Measurements from ENCODE around the gene NOL11. TPM values are rescaled to one million over a fixed set of nuclear protein-coding genes. Genes with fewer than 3 reads are reported as not detected.

Gene NOL11
- total and polyA plus RNA-seq, 2 of the 4 experiments (the other 2 are of a cell fraction): 26.2 to 58.3 TPM

DNA sequence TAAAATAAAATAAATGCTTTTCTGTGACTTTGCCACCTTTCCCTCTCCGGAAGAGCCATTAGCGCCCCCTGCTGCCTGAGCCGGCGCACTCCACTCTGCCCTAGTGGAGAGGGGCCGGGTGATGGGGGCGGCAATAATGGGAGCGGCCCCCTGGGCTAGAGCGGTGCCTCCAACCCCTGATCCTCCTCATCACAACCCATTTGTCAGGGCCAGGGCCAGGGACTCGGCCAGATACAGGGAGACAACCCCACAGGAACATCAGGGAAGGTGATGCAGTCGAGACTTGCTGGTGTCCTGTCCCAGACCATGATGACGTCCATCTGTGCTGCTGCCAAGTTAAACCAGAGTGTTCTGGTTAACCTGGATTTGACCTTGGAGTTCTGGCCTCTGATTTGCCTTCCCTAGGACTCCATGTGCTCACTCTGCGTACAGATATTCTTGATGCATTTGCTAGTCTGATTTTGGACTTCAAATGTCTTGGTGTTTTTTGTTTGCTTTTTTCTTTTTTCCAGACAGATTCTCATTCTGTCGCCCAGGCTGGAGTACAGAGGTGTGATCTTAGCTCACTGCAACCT lies 61.4 kb downstream of the NOL11 start:
- no peak overlapping the region for H4K91ac ChIP-seq (ENCODE audit: insufficient read depth, low read depth, low read length)
- no peak overlapping the region for H2BK20ac ChIP-seq (ENCODE audit: low read depth, low read length)
- ChIA-PET POLR2A (ENCODE audit: unreplicated experiment) (interaction anchor here (0.6 kb wide), 1 partner anchor 154 kb away, joined by 3 read pairs; no protein-coding TSS in a partner anchor), CTCF (no interaction called here)
- H4K8ac ChIP-seq (ENCODE audit: low read depth in 2 of 2, low read length in 2 of 2): peak overlapping the region in 1 of 2 experiments; percentile 3; a peak in 1 of 4 replicates
- intact Hi-C loops (cut with micrococcal nuclease): no loop called here
- H3K27me3 ChIP-seq (ENCODE audit: control insufficient read depth, insufficient read depth, low read length): no peaks in the 10 kb centered on the region
- no peaks in the 10 kb centered on the region for H4K20me1 ChIP-seq (ENCODE audit: insufficient read depth, low read length)
- H2AK5ac ChIP-seq (ENCODE audit: low read depth, low read length): no peak overlapping the region
- no peak overlapping the region for H2BK120ac ChIP-seq (ENCODE audit: low read depth, low read length)
- H3K18ac ChIP-seq (ENCODE audit: low read depth, low read length): no peak overlapping the region
- peak; percentile 75 for ATAC-seq (ENCODE audit: low read depth)
- H2BK5ac ChIP-seq (ENCODE audit: low read depth, low read length, poor library complexity, severe bottlenecking): no peak overlapping the region
- peak; percentile 61 for DNase-seq
- peaks cover 3% of the 10 kb centered on the region; the same call in 1 of the 2 replicates for H3K4me1 ChIP-seq (ENCODE audit: control insufficient read depth, insufficient read depth, low read length)
- no peak overlapping the region for H3K4me3 ChIP-seq (ENCODE audit: insufficient read depth, low read depth, low read length)
- no peaks in the 10 kb centered on the region for H3K9me3 ChIP-seq (ENCODE audit: control insufficient read depth, insufficient read depth, low read length)
- BruUV-seq (replicated peaks): no TSS peak
- TF ChIP-seq, protein P1, sequence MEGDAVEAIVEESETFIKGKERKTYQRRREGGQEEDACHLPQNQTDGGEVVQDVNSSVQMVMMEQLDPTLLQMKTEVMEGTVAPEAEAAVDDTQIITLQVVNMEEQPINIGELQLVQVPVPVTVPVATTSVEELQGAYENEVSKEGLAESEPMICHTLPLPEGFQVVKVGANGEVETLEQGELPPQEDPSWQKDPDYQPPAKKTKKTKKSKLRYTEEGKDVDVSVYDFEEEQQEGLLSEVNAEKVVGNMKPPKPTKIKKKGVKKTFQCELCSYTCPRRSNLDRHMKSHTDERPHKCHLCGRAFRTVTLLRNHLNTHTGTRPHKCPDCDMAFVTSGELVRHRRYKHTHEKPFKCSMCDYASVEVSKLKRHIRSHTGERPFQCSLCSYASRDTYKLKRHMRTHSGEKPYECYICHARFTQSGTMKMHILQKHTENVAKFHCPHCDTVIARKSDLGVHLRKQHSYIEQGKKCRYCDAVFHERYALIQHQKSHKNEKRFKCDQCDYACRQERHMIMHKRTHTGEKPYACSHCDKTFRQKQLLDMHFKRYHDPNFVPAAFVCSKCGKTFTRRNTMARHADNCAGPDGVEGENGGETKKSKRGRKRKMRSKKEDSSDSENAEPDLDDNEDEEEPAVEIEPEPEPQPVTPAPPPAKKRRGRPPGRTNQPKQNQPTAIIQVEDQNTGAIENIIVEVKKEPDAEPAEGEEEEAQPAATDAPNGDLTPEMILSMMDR (conservative IDR thresholded peaks at IDR 0.05; ENCODE audit: low read depth, low read length): peak; percentile 52
- TF ChIP-seq, protein P2, sequence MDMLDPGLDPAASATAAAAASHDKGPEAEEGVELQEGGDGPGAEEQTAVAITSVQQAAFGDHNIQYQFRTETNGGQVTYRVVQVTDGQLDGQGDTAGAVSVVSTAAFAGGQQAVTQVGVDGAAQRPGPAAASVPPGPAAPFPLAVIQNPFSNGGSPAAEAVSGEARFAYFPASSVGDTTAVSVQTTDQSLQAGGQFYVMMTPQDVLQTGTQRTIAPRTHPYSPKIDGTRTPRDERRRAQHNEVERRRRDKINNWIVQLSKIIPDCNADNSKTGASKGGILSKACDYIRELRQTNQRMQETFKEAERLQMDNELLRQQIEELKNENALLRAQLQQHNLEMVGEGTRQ (IDR thresholded peaks at IDR 0.05; ENCODE audit: low read depth, low read length): no peak
- TF ChIP-seq CHD1 (IDR thresholded peaks at IDR 0.05; ENCODE audit: low read depth, low read length) (no peak), RFX5 (IDR thresholded peaks at IDR 0.05; ENCODE audit: low read depth, low read length) (no peak), RAD21 (IDR thresholded peaks at IDR 0.05; ENCODE audit: low read length) (peak; percentile 34; the same call in 1 of the 2 replicates), CEBPB (IDR thresholded peaks at IDR 0.05; ENCODE audit: low read depth, low read length) (no peak), SMC3 (IDR thresholded peaks at IDR 0.05; ENCODE audit: low read depth, low read length) (0 out of 2 replicates have a peak, but pooled peaks have one; percentile 14)
- TF ChIP-seq, protein P3, sequence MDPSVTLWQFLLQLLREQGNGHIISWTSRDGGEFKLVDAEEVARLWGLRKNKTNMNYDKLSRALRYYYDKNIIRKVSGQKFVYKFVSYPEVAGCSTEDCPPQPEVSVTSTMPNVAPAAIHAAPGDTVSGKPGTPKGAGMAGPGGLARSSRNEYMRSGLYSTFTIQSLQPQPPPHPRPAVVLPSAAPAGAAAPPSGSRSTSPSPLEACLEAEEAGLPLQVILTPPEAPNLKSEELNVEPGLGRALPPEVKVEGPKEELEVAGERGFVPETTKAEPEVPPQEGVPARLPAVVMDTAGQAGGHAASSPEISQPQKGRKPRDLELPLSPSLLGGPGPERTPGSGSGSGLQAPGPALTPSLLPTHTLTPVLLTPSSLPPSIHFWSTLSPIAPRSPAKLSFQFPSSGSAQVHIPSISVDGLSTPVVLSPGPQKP (IDR thresholded peaks at IDR 0.05; ENCODE audit: borderline replicate concordance, low read depth, low read length): no peak
- peak overlapping the region; percentile 88 for H2AFZ ChIP-seq (replicated peaks; ENCODE audit: low read length, poor library complexity)
- H2AK9ac ChIP-seq (replicated peaks; ENCODE audit: low read depth, low read length, poor library complexity): peak overlapping the region; percentile 7
- 15% methylated on average over 2 of the region's 13 CpGs; no CpG with 5 or more reads in 1 of the 2 experiments for WGBS, 2 experiments (ENCODE audit: extremely low coverage in 2 of 2, insufficient read length in 1 of 2)
- H3K9ac ChIP-seq (ENCODE audit: low read depth, low read length): no peak overlapping the region
- H3K9me1 ChIP-seq (ENCODE audit: insufficient read depth, low read length): no peaks in the 10 kb centered on the region
- H3K79me1 ChIP-seq (ENCODE audit: low read depth in 1 of 2, low read length in 2 of 2): no peaks in the 10 kb centered on the region
- no peak overlapping the region for H3K4me2 ChIP-seq (ENCODE audit: low read depth, low read length)
- no peak overlapping the region for H3K56ac ChIP-seq (ENCODE audit: extremely low read depth, insufficient read depth, low read length)
- no peak overlapping the region for H4K5ac ChIP-seq (ENCODE audit: low read depth, low read length)
- H3K4ac ChIP-seq (ENCODE audit: low read depth, low read length): no peak overlapping the region
- H3K23ac ChIP-seq (ENCODE audit: low read depth, low read length): no peak overlapping the region
- no peak overlapping the region for H2BK15ac ChIP-seq (ENCODE audit: low read depth, low read length)
- in situ Hi-C loops (cut with MboI; ENCODE audit: low sequenced_read_pairs): no loop called here
- H3K27ac ChIP-seq (ENCODE audit: insufficient read depth, low read length): no peak overlapping the region
- no peak overlapping the region for H3K14ac ChIP-seq (replicated peaks; ENCODE audit: low read depth, low read length)
- dilution Hi-C loops (cut with HindIII; ENCODE audit: low sequenced_read_pairs, unreplicated experiment): no loop called here
- H3K36me3 ChIP-seq (ENCODE audit: control insufficient read depth, insufficient read depth, low read length): no peaks in the 10 kb centered on the region
